22Rv1 (cell line): ENCODE data around the gene MLX.

Experiments used
- CTCF ChIP-seq: fragments of 450-650 bp; IDR thresholded peaks from 2 replicates; pipeline ENCODE4 v1.5.1; 2017; ENCODE audit warnings: mild to moderate bottlenecking
- ZFX ChIP-seq: fragments of 450-650 bp; IDR thresholded peaks from 2 replicates; pipeline ENCODE4 v1.6.1; 2017; ENCODE audit warnings: antibody characterized with exemption, borderline replicate concordance

- peak; percentile 91 for TF ChIP-seq CTCF
- TF ChIP-seq ZFX, result no peak
Observed at GRCh38 chr17:42548070-42548837, 18.6 kb upstream of the MLX start.
